HFFc6 (cell line): ENCODE results near the gene IGF1R. TPM values are rescaled to one million over a fixed set of nuclear protein-coding genes. Genes with fewer than 3 reads are reported as not detected.

ENCODE experiments used
- DNase-seq: peaks from one replicate; pipeline ENCODE4 v3.0.0-alpha.2; 2018
- H3K27ac Mint-ChIP-seq: 2 replicates; pipeline ENCODE4 v1.8.0; 2020; ENCODE audit warnings: mild to moderate bottlenecking, mixed read lengths
- H3K27me3 Mint-ChIP-seq: 2 replicates; pipeline ENCODE4 v1.8.0; 2021; ENCODE audit warnings: mild to moderate bottlenecking, moderate library complexity, mixed read lengths; ENCODE audit not compliant: insufficient read depth
- H3K36me3 Mint-ChIP-seq: 2 replicates; pipeline ENCODE4 v1.8.0; 2021; ENCODE audit warnings: low read depth, mixed read lengths
- H3K4me1 Mint-ChIP-seq: 2 replicates; pipeline ENCODE4 v1.8.0; 2020; ENCODE audit warnings: low read depth, mixed read lengths
- H3K4me3 Mint-ChIP-seq: 2 replicates; pipeline ENCODE4 v1.8.0; 2020; ENCODE audit warnings: mild to moderate bottlenecking, moderate library complexity, mixed read lengths
- H3K9me3 Mint-ChIP-seq: 2 replicates; pipeline ENCODE4 v1.8.0; 2020; ENCODE audit warnings: mild to moderate bottlenecking, mixed read lengths
- CTCF ChIP-seq: fragments of 200-600 bp; sonication (generic); IDR thresholded peaks from 2 replicates; pipeline ENCODE4 v1.5.0; 2021; ENCODE audit warnings: antibody characterized with exemption, mild to moderate bottlenecking
- total RNA-seq, 6 experiments: library from RNA; stranded (reverse); fragmentation: NEBNext Ultra II Directional; extraction: Animal tissue kit (Norgen Biotek cat#: 25700); gene quantifications; 2 replicates in 1 of 6; 3 replicates in 5 of 6; pipeline ENCODE4 v1.2.3, GENCODE V29; 2021

Gene IGF1R
- total RNA-seq, 6 experiments from 2014 or later, result 46.7 to 61.9 (median 50.1) TPM

GRCh38 chr15:98760112-98760826 lies 111.9 kb downstream of the IGF1R start:
- Mint-ChIP-seq H3K4me3 (no peak overlapping the region), H3K36me3 (peaks cover 6% of the 10 kb centered on the region; the same call in 1 of the 2 replicates), H3K9me3 (no peaks in the 10 kb centered on the region), H3K27ac (no peak overlapping the region), H3K27me3 (peaks cover 2% of the 10 kb centered on the region; the same call in 1 of the 2 replicates), H3K4me1 (peaks cover 37% of the 10 kb centered on the region)
- no peak for TF ChIP-seq CTCF
- no peak for DNase-seq

GRCh38 chr15:98760975-98761374 lies 112.6 kb downstream of the IGF1R start:
- Mint-ChIP-seq H3K36me3 (peaks cover 6% of the 10 kb centered on the region; the same call in 1 of the 2 replicates), H3K4me3 (no peak overlapping the region), H3K27me3 (no peaks in the 10 kb centered on the region; the same call in 1 of the 2 replicates), H3K9me3 (no peaks in the 10 kb centered on the region), H3K27ac (no peak overlapping the region), H3K4me1 (peaks cover 33% of the 10 kb centered on the region)
- TF ChIP-seq CTCF, result no peak
- DNase-seq, result no peak

- H3K27ac Mint-ChIP-seq, result no peak overlapping the region
- peaks cover 6% of the 10 kb centered on the region; the same call in 1 of the 2 replicates for H3K36me3 Mint-ChIP-seq
These were observed 114.8 kb downstream of the IGF1R start for GRCh38 chr15:98763179-98763578.

GRCh38 chr15:98764291-98764690 lies 116.0 kb downstream of the IGF1R start:
- no peak overlapping the region for H3K4me3 Mint-ChIP-seq
- no peak for TF ChIP-seq CTCF
- no peak overlapping the region; the same call in 1 of the 2 replicates for H3K27ac Mint-ChIP-seq
- DNase-seq, result no peak
- no peaks in the 10 kb centered on the region for H3K9me3 Mint-ChIP-seq
- H3K36me3 Mint-ChIP-seq, result peaks cover 4% of the 10 kb centered on the region; the same call in 1 of the 2 replicates
- no peaks in the 10 kb centered on the region; the same call in 1 of the 2 replicates for H3K27me3 Mint-ChIP-seq
- H3K4me1 Mint-ChIP-seq, result peaks cover 30% of the 10 kb centered on the region

More at GRCh38 chr15:98763179-98763578, 114.8 kb downstream of the IGF1R start:
- H3K27me3 Mint-ChIP-seq, result no peaks in the 10 kb centered on the region; the same call in 1 of the 2 replicates
- no peaks in the 10 kb centered on the region for H3K9me3 Mint-ChIP-seq
- TF ChIP-seq CTCF, result no peak
- H3K4me3 Mint-ChIP-seq, result no peak overlapping the region
- peaks cover 33% of the 10 kb centered on the region for H3K4me1 Mint-ChIP-seq
- no peak for DNase-seq

GRCh38 chr15:98765610-98766009 lies 117.3 kb downstream of the IGF1R start:
- DNase-seq, result no peak
- no peak for TF ChIP-seq CTCF
- no peak overlapping the region for H3K27ac Mint-ChIP-seq
- H3K27me3 Mint-ChIP-seq, result no peaks in the 10 kb centered on the region; the same call in 1 of the 2 replicates
- H3K4me1 Mint-ChIP-seq, result peaks cover 26% of the 10 kb centered on the region
- H3K9me3 Mint-ChIP-seq, result no peaks in the 10 kb centered on the region
- peaks cover 4% of the 10 kb centered on the region; the same call in 1 of the 2 replicates for H3K36me3 Mint-ChIP-seq
- no peak overlapping the region for H3K4me3 Mint-ChIP-seq
